HepG2 (cell line): Measurements from ENCODE around the gene CCL17. TPM values are rescaled to one million over a fixed set of nuclear protein-coding genes. Genes with fewer than 3 reads are reported as not detected.
A peak's percentile ranks its signal among the peaks of the same experiment; 100 is the strongest.

Experiments
- HINFP ChIP-seq: sonication (generic); formaldehyde crosslinking; IDR thresholded peaks from 2 replicates; pipeline ENCODE4 v1.4.0; 2020; ENCODE audit warnings: low read depth, mild to moderate bottlenecking, missing genetic modification reagents
- JDP2 ChIP-seq: sonication (generic); formaldehyde crosslinking; IDR thresholded peaks from 2 replicates; pipeline ENCODE4 v1.8.1; 2022; ENCODE audit warnings: missing genetic modification reagents, borderline replicate concordance
- MIXL1 ChIP-seq: IDR thresholded peaks from 2 replicates; pipeline ENCODE4 v1.6.1; 2016
- NR2F6 ChIP-seq, 2 experiments: IDR thresholded peaks; 2 replicates each; pipeline ENCODE4 v1.6.1; 2016; ENCODE audit warnings: antibody characterized with exemption in 1 of 2, mild to moderate bottlenecking in 1 of 2
- RBM39 ChIP-seq: fragments of 200-400 bp; formaldehyde crosslinking; IDR thresholded peaks from one replicate; pipeline ENCODE4 v1.6.1; 2018; ENCODE audit warnings: antibody characterized with exemption, mild to moderate bottlenecking, low read depth, low read length; ENCODE audit not compliant: poor library complexity, severe bottlenecking
- SMAD3 ChIP-seq: sonication (generic); formaldehyde crosslinking; IDR thresholded peaks from 2 replicates; pipeline ENCODE4 v1.4.0; 2020; ENCODE audit warnings: missing genetic modification reagents
- ZFX ChIP-seq: sonication (generic); formaldehyde crosslinking; IDR thresholded peaks from 2 replicates; pipeline ENCODE4 v1.4.0; 2020; ENCODE audit warnings: mild to moderate bottlenecking, low read depth, missing genetic modification reagents, moderate library complexity
- ZNF143 ChIP-seq: sonication (generic); formaldehyde crosslinking; IDR thresholded peaks from 2 replicates; pipeline ENCODE4 v1.4.0; 2020; ENCODE audit warnings: missing genetic modification reagents
- ZNF326 ChIP-seq: sonication (generic); formaldehyde crosslinking; IDR thresholded peaks from 2 replicates; pipeline ENCODE4 v1.4.0; 2020; ENCODE audit warnings: missing genetic modification reagents, borderline replicate concordance
- ZNF564 ChIP-seq: sonication (generic); formaldehyde crosslinking; IDR thresholded peaks from 2 replicates; pipeline ENCODE4 v1.8.1; 2023; ENCODE audit warnings: mild to moderate bottlenecking, missing genetic modification reagents
- polyA plus RNA-seq, 8 experiments: library from polyadenylated mRNA; depleted of rRNA in 3 of 8; stranded (reverse) in 7 of 8; unstranded in 1 of 8; fragments of >200 nt; fragmentation: Illumina TruSeq in 4 of 8; extraction: Trizol in 4 of 8; gene quantifications; 2 replicates each; pipeline versions ENCODE4 v1.2.1 to v1.2.3, GENCODE V29; 2011 to 2016; ENCODE audit warnings: low read depth in 4 of 8, missing spikeins in 1 of 8, mixed read lengths in 1 of 8; ENCODE audit not compliant: insufficient read depth in 1 of 8
- total RNA-seq, 5 experiments: library from RNA; depleted of rRNA; stranded (reverse); fragments of >200 nt; fragmentation: Illumina TruSeq; extraction: Trizol; gene quantifications; 2 replicates each; pipeline ENCODE4 v1.2.3, GENCODE V29; 2016; ENCODE audit warnings: low read depth in 1 of 5

The CCL17 gene
- total and polyA plus RNA-seq, 2 of the 13 experiments (the other 11 are each of a cell fraction or from before 2014, with no cell fraction given) = not detected

GRCh38 chr16:57383276-57384247 lies 21.0 kb upstream of the CCL17 start (continued):
- TF ChIP-seq JDP2 (CRISPR knock-in tag) = peak; percentile 4; the same call in 1 of the 2 replicates
- TF ChIP-seq ZNF564 (CRISPR knock-in tag) = 0 out of 2 replicates have a peak, but pooled peaks have one; percentile 53
- no peak for TF ChIP-seq ZNF143 (CRISPR knock-in tag)
- TF ChIP-seq RBM39 = peak; percentile 3
- no peak for TF ChIP-seq HINFP (CRISPR knock-in tag)
- 0 out of 2 replicates have a peak, but pooled peaks have one; percentile 9 for TF ChIP-seq MIXL1 (CRISPR knock-in tag)
- TF ChIP-seq NR2F6 (IDR thresholded peaks at IDR 0.05) = no peak
- no peak for TF ChIP-seq NR2F6 (CRISPR knock-in tag; IDR thresholded peaks at IDR 0.05)
- TF ChIP-seq SMAD3 (CRISPR knock-in tag) = peak; percentile 18; the same call in 1 of the 2 replicates
- TF ChIP-seq ZNF326 (CRISPR knock-in tag) = peak; percentile 45; the same call in 1 of the 2 replicates
- TF ChIP-seq ZFX (CRISPR knock-in tag) = peak; percentile 65; the same call in 1 of the 2 replicates
